Panc1 (cell line): ENCODE measurements around the gene FPR2. TPM values are rescaled to one million over a fixed set of nuclear protein-coding genes. Genes with fewer than 3 reads are reported as not detected.

Experiments used
- ATAC-seq: fragments of 200-7000 bp; cut with Tn5 transposase; 2 replicates; pipeline ENCODE4 v1.9.1; 2020; ENCODE audit warnings: mild to moderate bottlenecking, moderate library complexity
- BruUV-seq: library from RNA; stranded (reverse); fragments of 400-500 nt; replicated peaks from 2 replicates; lab custom pipeline; 2021; lab: Mats Ljungman, UMichigan
- CTCF ChIA-PET: fragments of 300-600 bp; sonication (Branson Sonifier 250); formaldehyde crosslinking; loops from one replicate; lab custom pipeline; 2022; ENCODE audit warnings: antibody characterized with exemption; lab: Charles Lee
- POLR2A ChIA-PET: fragments of 300-600 bp; sonication (Branson Sonifier 250); formaldehyde crosslinking; loops from one replicate; lab custom pipeline; 2022; ENCODE audit warnings: antibody characterized with exemption; lab: Charles Lee
- DNase-seq: peaks from one replicate; pipeline ENCODE4 v3.0.0-alpha.2; 2010; ENCODE audit warnings: low read depth, low spot score
- H3K27ac ChIP-seq: 2 replicates; pipeline ENCODE4 v1.5.1; 2011; ENCODE audit warnings: mild to moderate bottlenecking, low read length, inconsistent platforms
- H3K27me3 ChIP-seq: fragments of 200-500 bp; sonication (Bioruptor generic); 2 replicates; pipeline ENCODE4 v1.6.0; 2014; ENCODE audit warnings: low read length, inconsistent platforms; ENCODE audit not compliant: control insufficient read depth, insufficient read depth
- H3K36me3 ChIP-seq: fragments of 200-500 bp; sonication (Bioruptor generic); 2 replicates; pipeline ENCODE4 v1.5.1; 2014; ENCODE audit warnings: inconsistent platforms, mild to moderate bottlenecking, low read length, moderate library complexity; ENCODE audit not compliant: control insufficient read depth, insufficient read depth
- H3K4me1 ChIP-seq: 2 replicates; pipeline ENCODE4 v1.5.1; 2011; ENCODE audit warnings: inconsistent platforms, mild to moderate bottlenecking, low read length, moderate library complexity; ENCODE audit not compliant: control insufficient read depth, insufficient read depth
- H3K4me3 ChIP-seq, 2 experiments: 2 replicates each; pipeline ENCODE4 v1.5.1; 2011 to 2012; ENCODE audit warnings: low read depth in 2 of 2, low read length in 2 of 2, mild to moderate bottlenecking in 2 of 2, inconsistent platforms in 1 of 2, moderate library complexity in 1 of 2
- H3K9me3 ChIP-seq: fragments of 200-500 bp; sonication (Bioruptor generic); 2 replicates; pipeline ENCODE4 v1.5.1; 2014; ENCODE audit warnings: low read depth, mild to moderate bottlenecking, inconsistent platforms, low read length, moderate library complexity; ENCODE audit not compliant: control insufficient read depth, insufficient read depth
- POLR2AphosphoS5 ChIP-seq: IDR thresholded peaks from 2 replicates; pipeline ENCODE4 v1.6.1; 2012; ENCODE audit warnings: mild to moderate bottlenecking, low read depth, low read length, moderate library complexity
- SIN3A ChIP-seq: IDR thresholded peaks from 2 replicates; pipeline ENCODE4 v1.6.1; 2012; ENCODE audit warnings: low read depth, mild to moderate bottlenecking, low read length, moderate library complexity, borderline replicate concordance; ENCODE audit not compliant: insufficient read depth
- TCF7L2 ChIP-seq: IDR thresholded peaks from 2 replicates; pipeline ENCODE4 v1.6.1; 2011; ENCODE audit warnings: mild to moderate bottlenecking, low read depth, low read length, inconsistent platforms
- in situ Hi-C: cut with HindIII; loops from 2 replicates; pipeline ENCODE4 v1.10.0; 2016; ENCODE audit warnings: low sequenced_read_pairs, low pct_unique_long_range_greater_than_20kb
- intact Hi-C: fragments of 100-400 bp; cut with micrococcal nuclease; formaldehyde crosslinking; loops from one replicate; pipeline ENCODE4 v1.10.0; 2022; ENCODE audit not compliant: unreplicated experiment
- total RNA-seq: library from RNA; stranded (reverse); gene quantifications from one replicate; pipeline ENCODE4 v1.2.1, GENCODE V29; 2021; ENCODE audit not compliant: unreplicated experiment
- TF ChIP-seq, protein P1 (sequence below): fragments of 450-650 bp; IDR thresholded peaks from 2 replicates; pipeline ENCODE4 v1.5.1; 2017; ENCODE audit warnings: mild to moderate bottlenecking
- TF ChIP-seq, protein P2 (sequence below), 2 experiments: IDR thresholded peaks; 2 replicates each; pipeline ENCODE4 v1.6.1; 2011 to 2012; ENCODE audit warnings: low read depth in 2 of 2, control low read depth in 1 of 2, low read length in 1 of 2, mild to moderate bottlenecking in 1 of 2, moderate library complexity in 1 of 2; ENCODE audit not compliant: insufficient read depth in 1 of 2

The FPR2 gene
- total RNA-seq, 1 experiment from 2014 or later = not detected

DNA sequence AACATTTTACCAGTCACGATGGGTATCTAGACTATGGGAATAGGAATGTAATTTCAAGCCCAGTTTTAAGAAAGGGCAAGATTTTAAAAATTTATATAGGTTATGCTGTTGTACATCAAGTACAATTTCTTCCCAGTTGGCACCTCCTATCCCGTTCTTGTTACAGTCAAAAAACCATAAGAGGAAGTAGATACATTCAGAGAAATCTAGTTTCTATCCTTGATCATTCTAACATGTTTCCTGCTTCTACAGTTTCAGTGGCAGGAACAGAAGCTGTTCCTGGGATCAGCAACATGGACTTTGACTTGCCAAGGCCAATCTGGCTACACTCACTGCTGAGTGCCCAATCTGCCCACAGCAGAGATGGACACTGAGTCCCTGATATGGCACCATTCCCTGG, 19.3 kb downstream of the FPR2 start:
- in situ Hi-C loops (no loop called here), intact Hi-C loops (no loop called here)
- Histone ChIP-seq H3K36me3 (no peaks in the 10 kb centered on the region), H3K27me3 (no peaks in the 10 kb centered on the region), H3K9me3 (no peaks in the 10 kb centered on the region), H3K4me3 (no peak overlapping the region), H3K27ac (no peak overlapping the region), H3K4me1 (no peaks in the 10 kb centered on the region)
- POLR2A ChIA-PET = no interaction called here
- ATAC-seq = no peak
- no peak for DNase-seq
- no TSS peak for BruUV-seq
- CTCF ChIA-PET = no interaction called here
- TF ChIP-seq SIN3A (no peak), POLR2AphosphoS5 (no peak), TCF7L2 (no peak)
- TF ChIP-seq, protein P1, sequence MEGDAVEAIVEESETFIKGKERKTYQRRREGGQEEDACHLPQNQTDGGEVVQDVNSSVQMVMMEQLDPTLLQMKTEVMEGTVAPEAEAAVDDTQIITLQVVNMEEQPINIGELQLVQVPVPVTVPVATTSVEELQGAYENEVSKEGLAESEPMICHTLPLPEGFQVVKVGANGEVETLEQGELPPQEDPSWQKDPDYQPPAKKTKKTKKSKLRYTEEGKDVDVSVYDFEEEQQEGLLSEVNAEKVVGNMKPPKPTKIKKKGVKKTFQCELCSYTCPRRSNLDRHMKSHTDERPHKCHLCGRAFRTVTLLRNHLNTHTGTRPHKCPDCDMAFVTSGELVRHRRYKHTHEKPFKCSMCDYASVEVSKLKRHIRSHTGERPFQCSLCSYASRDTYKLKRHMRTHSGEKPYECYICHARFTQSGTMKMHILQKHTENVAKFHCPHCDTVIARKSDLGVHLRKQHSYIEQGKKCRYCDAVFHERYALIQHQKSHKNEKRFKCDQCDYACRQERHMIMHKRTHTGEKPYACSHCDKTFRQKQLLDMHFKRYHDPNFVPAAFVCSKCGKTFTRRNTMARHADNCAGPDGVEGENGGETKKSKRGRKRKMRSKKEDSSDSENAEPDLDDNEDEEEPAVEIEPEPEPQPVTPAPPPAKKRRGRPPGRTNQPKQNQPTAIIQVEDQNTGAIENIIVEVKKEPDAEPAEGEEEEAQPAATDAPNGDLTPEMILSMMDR = no peak
- TF ChIP-seq, protein P2, sequence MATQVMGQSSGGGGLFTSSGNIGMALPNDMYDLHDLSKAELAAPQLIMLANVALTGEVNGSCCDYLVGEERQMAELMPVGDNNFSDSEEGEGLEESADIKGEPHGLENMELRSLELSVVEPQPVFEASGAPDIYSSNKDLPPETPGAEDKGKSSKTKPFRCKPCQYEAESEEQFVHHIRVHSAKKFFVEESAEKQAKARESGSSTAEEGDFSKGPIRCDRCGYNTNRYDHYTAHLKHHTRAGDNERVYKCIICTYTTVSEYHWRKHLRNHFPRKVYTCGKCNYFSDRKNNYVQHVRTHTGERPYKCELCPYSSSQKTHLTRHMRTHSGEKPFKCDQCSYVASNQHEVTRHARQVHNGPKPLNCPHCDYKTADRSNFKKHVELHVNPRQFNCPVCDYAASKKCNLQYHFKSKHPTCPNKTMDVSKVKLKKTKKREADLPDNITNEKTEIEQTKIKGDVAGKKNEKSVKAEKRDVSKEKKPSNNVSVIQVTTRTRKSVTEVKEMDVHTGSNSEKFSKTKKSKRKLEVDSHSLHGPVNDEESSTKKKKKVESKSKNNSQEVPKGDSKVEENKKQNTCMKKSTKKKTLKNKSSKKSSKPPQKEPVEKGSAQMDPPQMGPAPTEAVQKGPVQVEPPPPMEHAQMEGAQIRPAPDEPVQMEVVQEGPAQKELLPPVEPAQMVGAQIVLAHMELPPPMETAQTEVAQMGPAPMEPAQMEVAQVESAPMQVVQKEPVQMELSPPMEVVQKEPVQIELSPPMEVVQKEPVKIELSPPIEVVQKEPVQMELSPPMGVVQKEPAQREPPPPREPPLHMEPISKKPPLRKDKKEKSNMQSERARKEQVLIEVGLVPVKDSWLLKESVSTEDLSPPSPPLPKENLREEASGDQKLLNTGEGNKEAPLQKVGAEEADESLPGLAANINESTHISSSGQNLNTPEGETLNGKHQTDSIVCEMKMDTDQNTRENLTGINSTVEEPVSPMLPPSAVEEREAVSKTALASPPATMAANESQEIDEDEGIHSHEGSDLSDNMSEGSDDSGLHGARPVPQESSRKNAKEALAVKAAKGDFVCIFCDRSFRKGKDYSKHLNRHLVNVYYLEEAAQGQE (IDR thresholded peaks at IDR 0.05; ENCODE audit: insufficient read depth in 1 of 2, low read depth in 2 of 2, low read length in 1 of 2) = no peak

DNA sequence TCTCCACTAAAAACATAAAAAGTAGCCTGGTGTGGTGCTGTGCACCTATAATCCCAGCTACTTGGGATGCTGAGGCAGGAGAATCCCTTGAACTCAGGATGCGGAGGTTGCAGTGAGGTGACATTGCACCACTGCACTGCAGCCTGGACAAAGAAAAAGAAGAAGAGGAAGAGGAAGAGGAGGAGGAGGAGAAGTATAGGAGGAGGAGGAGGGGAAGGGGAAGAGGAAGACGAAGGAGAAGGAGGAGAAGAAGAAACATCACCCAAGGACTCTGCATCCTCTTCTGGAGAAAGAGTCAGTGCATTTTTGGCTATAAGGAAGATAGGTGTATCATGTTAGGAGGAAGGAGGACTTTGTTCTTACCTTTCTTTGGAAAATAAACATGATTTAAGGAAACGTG, 21.0 kb downstream of the FPR2 start:
- ChIA-PET CTCF (no interaction called here), POLR2A (no interaction called here)
- Histone ChIP-seq H3K27me3 (no peaks in the 10 kb centered on the region), H3K4me1 (no peaks in the 10 kb centered on the region), H3K36me3 (no peaks in the 10 kb centered on the region), H3K4me3 (no peak overlapping the region), H3K27ac (no peak overlapping the region), H3K9me3 (no peaks in the 10 kb centered on the region)
- BruUV-seq = no TSS peak
- DNase-seq = no peak
- no peak for ATAC-seq
- in situ Hi-C loops = no loop called here
- intact Hi-C loops = no loop called here
- TF ChIP-seq, protein P2 (IDR thresholded peaks at IDR 0.05; ENCODE audit: insufficient read depth in 1 of 2, low read depth in 2 of 2, low read length in 1 of 2) = no peak
- TF ChIP-seq TCF7L2 = no peak
- TF ChIP-seq SIN3A = no peak
- TF ChIP-seq, protein P1 = no peak
